ENCODE results near the gene SYNJ1. TPM values are rescaled to one million over a fixed set of nuclear protein-coding genes. Genes with fewer than 3 reads are reported as not detected.

SYNJ1 gene
- total and polyA plus RNA-seq, 2 experiments from 2014 or later, result 1.4 to 4.2 TPM

GRCh38 chr21:32595431-32595830 is 132.4 kb downstream of the SYNJ1 start:
- Histone ChIP-seq H3K79me2 (replicated peaks; ENCODE audit: insufficient read depth) (no peaks in the 10 kb centered on the region), H3K4me1 (ENCODE audit: insufficient read depth) (0 out of 2 replicates have a peak, but pooled peaks cover under 1% of the 10 kb centered on the region), H3F3A (replicated peaks; ENCODE audit: low read depth) (no peaks in the 10 kb centered on the region), H3K27me3 (ENCODE audit: insufficient read depth) (no peaks in the 10 kb centered on the region), H3K4me3 (no peak overlapping the region), H3K4me2 (no peak overlapping the region), H3K36me3 (ENCODE audit: insufficient read depth) (peaks cover 7% of the 10 kb centered on the region), H3K9me2 (ENCODE audit: insufficient read depth) (no peaks in the 10 kb centered on the region), H3K27ac (ENCODE audit: low read depth) (no peak overlapping the region), H4K20me1 (replicated peaks; ENCODE audit: insufficient read depth) (peaks cover 9% of the 10 kb centered on the region), H2AFZ (no peak overlapping the region)
- H3K27me3 Mint-ChIP-seq (ENCODE audit: insufficient read depth, low read depth, poor library complexity), result peaks cover 17% of the 10 kb centered on the region
- H3K4me3 Mint-ChIP-seq, result no peak overlapping the region
- no peak for ATAC-seq
- TF ChIP-seq POLR2AphosphoS5 (IDR thresholded peaks at IDR 0.05; ENCODE audit: low read depth), result no peak
- TF ChIP-seq, protein P1, sequence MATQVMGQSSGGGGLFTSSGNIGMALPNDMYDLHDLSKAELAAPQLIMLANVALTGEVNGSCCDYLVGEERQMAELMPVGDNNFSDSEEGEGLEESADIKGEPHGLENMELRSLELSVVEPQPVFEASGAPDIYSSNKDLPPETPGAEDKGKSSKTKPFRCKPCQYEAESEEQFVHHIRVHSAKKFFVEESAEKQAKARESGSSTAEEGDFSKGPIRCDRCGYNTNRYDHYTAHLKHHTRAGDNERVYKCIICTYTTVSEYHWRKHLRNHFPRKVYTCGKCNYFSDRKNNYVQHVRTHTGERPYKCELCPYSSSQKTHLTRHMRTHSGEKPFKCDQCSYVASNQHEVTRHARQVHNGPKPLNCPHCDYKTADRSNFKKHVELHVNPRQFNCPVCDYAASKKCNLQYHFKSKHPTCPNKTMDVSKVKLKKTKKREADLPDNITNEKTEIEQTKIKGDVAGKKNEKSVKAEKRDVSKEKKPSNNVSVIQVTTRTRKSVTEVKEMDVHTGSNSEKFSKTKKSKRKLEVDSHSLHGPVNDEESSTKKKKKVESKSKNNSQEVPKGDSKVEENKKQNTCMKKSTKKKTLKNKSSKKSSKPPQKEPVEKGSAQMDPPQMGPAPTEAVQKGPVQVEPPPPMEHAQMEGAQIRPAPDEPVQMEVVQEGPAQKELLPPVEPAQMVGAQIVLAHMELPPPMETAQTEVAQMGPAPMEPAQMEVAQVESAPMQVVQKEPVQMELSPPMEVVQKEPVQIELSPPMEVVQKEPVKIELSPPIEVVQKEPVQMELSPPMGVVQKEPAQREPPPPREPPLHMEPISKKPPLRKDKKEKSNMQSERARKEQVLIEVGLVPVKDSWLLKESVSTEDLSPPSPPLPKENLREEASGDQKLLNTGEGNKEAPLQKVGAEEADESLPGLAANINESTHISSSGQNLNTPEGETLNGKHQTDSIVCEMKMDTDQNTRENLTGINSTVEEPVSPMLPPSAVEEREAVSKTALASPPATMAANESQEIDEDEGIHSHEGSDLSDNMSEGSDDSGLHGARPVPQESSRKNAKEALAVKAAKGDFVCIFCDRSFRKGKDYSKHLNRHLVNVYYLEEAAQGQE (IDR thresholded peaks at IDR 0.05; ENCODE audit: unreplicated experiment), result no peak
- TF ChIP-seq NANOG (IDR thresholded peaks at IDR 0.05; ENCODE audit: borderline replicate concordance), result no peak
- no peak for TF ChIP-seq ZNF462 (CRISPR knock-in tag; IDR thresholded peaks at IDR 0.05)
- no peak for TF ChIP-seq CREB1 (CRISPR knock-in tag; IDR thresholded peaks at IDR 0.05; ENCODE audit: low read depth)
- no peak for TF ChIP-seq EZH2phosphoT487 (IDR thresholded peaks at IDR 0.05; ENCODE audit: unreplicated experiment)
- TF ChIP-seq ZNF331 (CRISPR knock-in tag; IDR thresholded peaks at IDR 0.05; ENCODE audit: low read depth), result no peak
- TF ChIP-seq ZNF114 (CRISPR knock-in tag; IDR thresholded peaks at IDR 0.05), result no peak
- no peak for TF ChIP-seq STAT1 (IDR thresholded peaks at IDR 0.05; ENCODE audit: unreplicated experiment)
- TF ChIP-seq CTCF (conservative IDR thresholded peaks at IDR 0.05; ENCODE audit: low read depth in 2 of 2), result no peak
- TF ChIP-seq ETS1 (IDR thresholded peaks at IDR 0.05), result no peak
- TF ChIP-seq EZH2 (IDR thresholded peaks at IDR 0.05; ENCODE audit: low read depth, unreplicated experiment), result no peak
- TF ChIP-seq JUNB (IDR thresholded peaks at IDR 0.05; ENCODE audit: unreplicated experiment), result no peak
- no peak for DNase-seq (ENCODE audit: low spot score)
- peaks cover 19% of the 10 kb centered on the region for H3K4me1 Mint-ChIP-seq
- no peaks in the 10 kb centered on the region for H3K9me3 Mint-ChIP-seq
- H3K36me3 Mint-ChIP-seq (ENCODE audit: low read depth), result peaks cover 25% of the 10 kb centered on the region
- no peak overlapping the region for H3K27ac Mint-ChIP-seq
